ACC112 (cell line): ENCODE data around the gene PAQR5.

Experiments used
- H2AFZ ChIP-seq: fragments of 200-600 bp; sonication (generic); one replicate; pipeline ENCODE4 v1.6.0; 2017; ENCODE audit warnings: antibody characterized with exemption, low read length; ENCODE audit not compliant: unreplicated experiment
- H3K27ac ChIP-seq: fragments of 200-600 bp; sonication (generic); 2 replicates; pipeline ENCODE4 v1.5.1; 2014; ENCODE audit warnings: low read depth, mild to moderate bottlenecking, antibody characterized with exemption, low read length, moderate library complexity
- H3K27me3 ChIP-seq: fragments of 200-600 bp; sonication (generic); 2 replicates; pipeline ENCODE4 v1.6.1; 2014; ENCODE audit warnings: mild to moderate bottlenecking, antibody characterized with exemption, low read length, moderate library complexity, mixed read lengths; ENCODE audit not compliant: insufficient read depth
- H3K36me3 ChIP-seq: fragments of 200-600 bp; sonication (generic); 2 replicates; pipeline ENCODE4 v1.6.1; 2016; ENCODE audit warnings: mild to moderate bottlenecking, antibody characterized with exemption, low read length, moderate library complexity, mixed read lengths; ENCODE audit not compliant: insufficient read depth
- H3K4me1 ChIP-seq: fragments of 200-600 bp; sonication (generic); one replicate; pipeline ENCODE4 v1.6.1; 2016; ENCODE audit warnings: low read length, mixed read lengths; ENCODE audit not compliant: insufficient read depth, unreplicated experiment, control insufficient read depth
- H3K4me3 ChIP-seq: fragments of 200-600 bp; sonication (generic); 2 replicates; pipeline ENCODE4 v1.5.1; 2014; ENCODE audit warnings: mild to moderate bottlenecking, low read depth, low read length
- H3K79me2 ChIP-seq: fragments of 200-600 bp; sonication (generic); one replicate; pipeline ENCODE4 v1.6.0; 2016; ENCODE audit warnings: low read length; ENCODE audit not compliant: control insufficient read depth, unreplicated experiment, insufficient read depth

PAQR5 gene

GRCh38 chr15:69304182-69304545 is 5.5 kb downstream of the PAQR5 start:
- Histone ChIP-seq H3K4me1 (peaks cover 35% of the 10 kb centered on the region), H3K79me2 (no peaks in the 10 kb centered on the region), H2AFZ (no peak overlapping the region), H3K36me3 (no peaks in the 10 kb centered on the region), H3K27me3 (peaks cover 4% of the 10 kb centered on the region; the same call in 1 of the 2 replicates), H3K27ac (peak overlapping the region; percentile 89), H3K4me3 (no peak overlapping the region)

GRCh38 chr15:69305204-69305931 is 6.7 kb downstream of the PAQR5 start:
- Histone ChIP-seq H3K79me2 (no peaks in the 10 kb centered on the region), H3K27ac (peak overlapping the region; percentile 89), H3K36me3 (no peaks in the 10 kb centered on the region), H3K4me3 (peak overlapping the region; percentile 23; the same call in 1 of the 2 replicates), H2AFZ (peak overlapping the region; percentile 36), H3K27me3 (no peaks in the 10 kb centered on the region), H3K4me1 (peaks cover 28% of the 10 kb centered on the region)

GRCh38 chr15:69305933-69306568 is 7.3 kb downstream of the PAQR5 start:
- H2AFZ ChIP-seq, result peak overlapping the region; percentile 36
- no peaks in the 10 kb centered on the region for H3K36me3 ChIP-seq
- no peaks in the 10 kb centered on the region for H3K79me2 ChIP-seq
- H3K27me3 ChIP-seq, result no peaks in the 10 kb centered on the region
- peaks cover 30% of the 10 kb centered on the region for H3K4me1 ChIP-seq
- H3K4me3 ChIP-seq, result peak overlapping the region; percentile 23; the same call in 1 of the 2 replicates
- peak overlapping the region; percentile 89 for H3K27ac ChIP-seq

GRCh38 chr15:69307939-69308338 is 9.2 kb downstream of the PAQR5 start:
- H3K36me3 ChIP-seq, result no peaks in the 10 kb centered on the region
- H3K4me3 ChIP-seq, result no peak overlapping the region
- H3K79me2 ChIP-seq, result no peaks in the 10 kb centered on the region
- H2AFZ ChIP-seq, result no peak overlapping the region
- no peak overlapping the region for H3K27ac ChIP-seq
- H3K27me3 ChIP-seq, result no peaks in the 10 kb centered on the region
- peaks cover 38% of the 10 kb centered on the region for H3K4me1 ChIP-seq

GRCh38 chr15:69308949-69309348 is 10.2 kb downstream of the PAQR5 start:
- Histone ChIP-seq H3K4me1 (peaks cover 32% of the 10 kb centered on the region), H2AFZ (no peak overlapping the region), H3K79me2 (no peaks in the 10 kb centered on the region), H3K4me3 (no peak overlapping the region), H3K27ac (no peak overlapping the region), H3K36me3 (no peaks in the 10 kb centered on the region), H3K27me3 (no peaks in the 10 kb centered on the region)

- H3K4me1 ChIP-seq, result peaks cover 11% of the 10 kb centered on the region
- no peaks in the 10 kb centered on the region for H3K36me3 ChIP-seq
- H3K27me3 ChIP-seq, result no peaks in the 10 kb centered on the region
- no peaks in the 10 kb centered on the region for H3K79me2 ChIP-seq
- peak overlapping the region; percentile 59 for H3K27ac ChIP-seq
- no peak overlapping the region for H3K4me3 ChIP-seq
- peak overlapping the region; percentile 32 for H2AFZ ChIP-seq
Observed at GRCh38 chr15:69311319-69311721, 12.6 kb downstream of the PAQR5 start.

GRCh38 chr15:69313432-69314000 is 14.8 kb downstream of the PAQR5 start:
- Histone ChIP-seq H3K27ac (no peak overlapping the region), H2AFZ (no peak overlapping the region), H3K79me2 (no peaks in the 10 kb centered on the region)

GRCh38 chr15:69314131-69314530 is 15.4 kb downstream of the PAQR5 start:
- Histone ChIP-seq H3K79me2 (no peaks in the 10 kb centered on the region), H3K27ac (no peak overlapping the region), H3K4me3 (no peak overlapping the region), H2AFZ (no peak overlapping the region), H3K27me3 (no peaks in the 10 kb centered on the region), H3K36me3 (no peaks in the 10 kb centered on the region), H3K4me1 (peaks cover 11% of the 10 kb centered on the region)

More at GRCh38 chr15:69313432-69314000, 14.8 kb downstream of the PAQR5 start:
- no peaks in the 10 kb centered on the region for H3K36me3 ChIP-seq
- H3K4me3 ChIP-seq, result no peak overlapping the region
- no peaks in the 10 kb centered on the region for H3K27me3 ChIP-seq
- peaks cover 11% of the 10 kb centered on the region for H3K4me1 ChIP-seq

- Histone ChIP-seq H3K4me1 (peaks cover 11% of the 10 kb centered on the region), H3K27ac (no peak overlapping the region), H3K36me3 (no peaks in the 10 kb centered on the region), H3K79me2 (no peaks in the 10 kb centered on the region), H3K4me3 (no peak overlapping the region), H2AFZ (no peak overlapping the region), H3K27me3 (no peaks in the 10 kb centered on the region)
Observed at GRCh38 chr15:69314736-69315135, 16.0 kb downstream of the PAQR5 start.

GRCh38 chr15:69315402-69316110 is 16.8 kb downstream of the PAQR5 start:
- peaks cover 11% of the 10 kb centered on the region for H3K4me1 ChIP-seq
- H3K36me3 ChIP-seq, result no peaks in the 10 kb centered on the region
- no peak overlapping the region for H3K4me3 ChIP-seq
- no peak overlapping the region for H2AFZ ChIP-seq
- H3K79me2 ChIP-seq, result no peaks in the 10 kb centered on the region
- no peak overlapping the region for H3K27ac ChIP-seq
- no peaks in the 10 kb centered on the region for H3K27me3 ChIP-seq
